MCF 10A (cell line): ENCODE results near the gene AGAP5. TPM values are rescaled to one million over a fixed set of nuclear protein-coding genes. Genes with fewer than 3 reads are reported as not detected.
"Not testable (repeated sequence)": the region's sequence is repeated elsewhere in the genome, so short reads cannot be mapped to it uniquely, and the experiment has no call there.

ENCODE experiments used
- BruUV-seq: library from RNA; stranded (reverse); fragments of 400-500 nt; replicated peaks from 2 replicates; lab custom pipeline; 2021; lab: Mats Ljungman, UMichigan
- CTCF ChIA-PET: fragments of 300-600 bp; sonication (Branson Sonifier 250); formaldehyde crosslinking; extraction: SDS; loops from one replicate; lab custom pipeline; 2021; ENCODE audit warnings: antibody characterized with exemption, inconsistent platforms; lab: Yijun Ruan, JAX
- POLR2A ChIA-PET: fragments of 300-600, 350-650 bp; sonication (Branson Sonifier 250); formaldehyde crosslinking; extraction: SDS; loops from one replicate; lab custom pipeline; 2020; ENCODE audit warnings: antibody characterized with exemption, inconsistent platforms; lab: Yijun Ruan, JAX
- DNase-seq: peaks from one replicate; pipeline ENCODE4 v3.0.0-alpha.2; 2018; ENCODE audit not compliant: unreplicated experiment
- H3K27ac Mint-ChIP-seq: one replicate; pipeline ENCODE4 v1.8.0; 2022; ENCODE audit warnings: mild to moderate bottlenecking, low read depth, mixed read lengths; ENCODE audit not compliant: unreplicated experiment
- H3K27me3 Mint-ChIP-seq: one replicate; pipeline ENCODE4 v1.8.0; 2022; ENCODE audit warnings: mixed read lengths; ENCODE audit not compliant: insufficient read depth, unreplicated experiment
- H3K36me3 Mint-ChIP-seq: one replicate; pipeline ENCODE4 v1.8.0; 2022; ENCODE audit warnings: mild to moderate bottlenecking, moderate library complexity, mixed read lengths; ENCODE audit not compliant: insufficient read depth, unreplicated experiment
- H3K4me1 Mint-ChIP-seq: one replicate; pipeline ENCODE4 v1.8.0; 2022; ENCODE audit warnings: mixed read lengths; ENCODE audit not compliant: insufficient read depth, unreplicated experiment
- H3K4me3 Mint-ChIP-seq: one replicate; pipeline ENCODE4 v1.8.0; 2022; ENCODE audit warnings: mild to moderate bottlenecking, moderate library complexity, mixed read lengths; ENCODE audit not compliant: unreplicated experiment
- H3K9me3 Mint-ChIP-seq: one replicate; pipeline ENCODE4 v1.8.0; 2022; ENCODE audit warnings: mixed read lengths; ENCODE audit not compliant: unreplicated experiment
- intact Hi-C: fragments of 100-400 bp; cut with micrococcal nuclease; formaldehyde crosslinking; loops from 2 replicates; pipeline ENCODE4 v1.14.1; 2022
- total RNA-seq: library from RNA; stranded (reverse); gene quantifications from 2 replicates; pipeline ENCODE4 v1.2.3, GENCODE V29; 2022
- TF ChIP-seq, protein P1 (sequence below): fragments of 200-600 bp; IDR thresholded peaks from one replicate; pipeline ENCODE4 v1.8.0; 2022; ENCODE audit warnings: antibody characterized with exemption, mild to moderate bottlenecking; ENCODE audit not compliant: unreplicated experiment

AGAP5 gene
- total RNA-seq, 1 experiment from 2014 or later, result 16.0 TPM

GRCh38 chr10:73731588-73732375, 33.9 kb upstream of the AGAP5 start:
- H3K4me3 Mint-ChIP-seq, result peak overlapping the region; percentile 41
- H3K27ac Mint-ChIP-seq, result peak overlapping the region; percentile 97
- peaks cover 31% of the 10 kb centered on the region for H3K36me3 Mint-ChIP-seq
- no peak for DNase-seq
- H3K9me3 Mint-ChIP-seq, result no peaks in the 10 kb centered on the region
- TF ChIP-seq, protein P1, sequence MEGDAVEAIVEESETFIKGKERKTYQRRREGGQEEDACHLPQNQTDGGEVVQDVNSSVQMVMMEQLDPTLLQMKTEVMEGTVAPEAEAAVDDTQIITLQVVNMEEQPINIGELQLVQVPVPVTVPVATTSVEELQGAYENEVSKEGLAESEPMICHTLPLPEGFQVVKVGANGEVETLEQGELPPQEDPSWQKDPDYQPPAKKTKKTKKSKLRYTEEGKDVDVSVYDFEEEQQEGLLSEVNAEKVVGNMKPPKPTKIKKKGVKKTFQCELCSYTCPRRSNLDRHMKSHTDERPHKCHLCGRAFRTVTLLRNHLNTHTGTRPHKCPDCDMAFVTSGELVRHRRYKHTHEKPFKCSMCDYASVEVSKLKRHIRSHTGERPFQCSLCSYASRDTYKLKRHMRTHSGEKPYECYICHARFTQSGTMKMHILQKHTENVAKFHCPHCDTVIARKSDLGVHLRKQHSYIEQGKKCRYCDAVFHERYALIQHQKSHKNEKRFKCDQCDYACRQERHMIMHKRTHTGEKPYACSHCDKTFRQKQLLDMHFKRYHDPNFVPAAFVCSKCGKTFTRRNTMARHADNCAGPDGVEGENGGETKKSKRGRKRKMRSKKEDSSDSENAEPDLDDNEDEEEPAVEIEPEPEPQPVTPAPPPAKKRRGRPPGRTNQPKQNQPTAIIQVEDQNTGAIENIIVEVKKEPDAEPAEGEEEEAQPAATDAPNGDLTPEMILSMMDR, result no peak
- no peaks in the 10 kb centered on the region for H3K27me3 Mint-ChIP-seq
- no TSS peak for BruUV-seq
- POLR2A ChIA-PET, result interaction anchor here (1.0 to 7.1 kb wide), 10 partner anchors 8 to 238 kb away, joined by 3 to 195 read pairs (median 12); partner anchors contain the start of genes CHCHD1, PPP3CB, SEC24C and ZSWIM8
- CTCF ChIA-PET, result interaction anchor here (0.6 to 2.0 kb wide), 4 partner anchors 11 to 100 kb away, joined by 3 to 9 read pairs (median 3); partner anchors contain the start of gene SEC24C
- intact Hi-C loops, result loop anchor here (5.0 kb wide), 1 partner anchor 41 kb away; a partner anchor contains a TSS
- peaks cover 6% of the 10 kb centered on the region for H3K4me1 Mint-ChIP-seq

DNA sequence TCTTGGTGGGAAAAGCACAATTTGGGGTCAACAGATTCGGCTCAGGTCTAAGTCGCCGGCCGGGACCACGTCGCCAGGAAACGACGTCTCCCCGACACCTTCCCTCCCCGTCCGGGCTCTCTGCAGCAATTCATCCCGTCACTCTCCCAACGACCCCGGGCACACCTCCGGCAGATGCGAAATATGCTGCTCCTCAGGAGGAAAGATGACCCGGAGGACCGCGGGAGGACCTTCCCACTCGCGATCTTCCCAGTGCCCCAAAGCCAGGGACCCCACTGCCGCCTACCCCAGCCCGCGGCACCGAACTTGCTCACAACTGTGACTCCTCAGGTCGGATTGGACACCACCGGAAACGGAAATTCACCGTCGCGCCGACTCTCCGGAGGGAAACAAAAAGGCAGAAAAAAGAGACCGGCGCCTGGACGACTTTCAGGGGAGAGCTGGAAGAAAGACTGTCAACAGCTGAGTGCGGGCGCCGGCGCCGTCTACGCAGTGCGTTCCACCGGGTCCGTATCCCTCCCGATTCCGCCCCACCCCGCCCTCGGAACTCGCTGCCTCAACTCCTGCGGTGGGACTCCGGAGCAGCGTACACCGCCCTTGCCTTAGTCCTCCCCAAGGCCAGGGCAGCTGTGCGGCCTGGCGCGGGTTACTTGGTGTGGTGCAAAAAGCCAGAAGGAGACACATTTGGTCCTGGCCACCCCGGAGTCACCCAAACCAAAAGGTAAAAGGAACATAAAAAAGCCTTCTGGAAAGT, 32.4 kb upstream of the AGAP5 start:
- DNase-seq, result peak; percentile 93
- Mint-ChIP-seq H3K27ac (peak overlapping the region; percentile 97), H3K36me3 (peaks cover 39% of the 10 kb centered on the region), H3K27me3 (no peaks in the 10 kb centered on the region), H3K4me3 (peak overlapping the region; percentile 99), H3K4me1 (peaks cover 6% of the 10 kb centered on the region), H3K9me3 (no peaks in the 10 kb centered on the region)
- intact Hi-C loops, result loop anchor here (5.0 kb wide), 1 partner anchor 42 kb away; a partner anchor contains a TSS
- ChIA-PET CTCF (interaction anchor here (0.6 to 2.0 kb wide), 5 partner anchors 9 to 107 kb away, joined by 3 to 9 read pairs (median 3); partner anchors contain the start of gene SEC24C), POLR2A (interaction anchor here (0.6 to 7.1 kb wide), 24 partner anchors 9 to 1476 kb away, joined by 3 to 195 read pairs (median 4); partner anchors contain the start of genes CHCHD1, DNAJC9, PPP3CB and SEC24C)
- no TSS peak for BruUV-seq
- TF ChIP-seq, protein P1, result no peak

- ChIA-PET POLR2A (interaction anchor here (0.6 to 7.1 kb wide), 17 partner anchors 10 to 1192 kb away, joined by 3 to 195 read pairs (median 6); partner anchors contain the start of genes CHCHD1, DNAJC9, PPP3CB and SEC24C), CTCF (interaction anchor here (0.6 to 1.2 kb wide), 2 partner anchors 9 to 107 kb away, joined by 3 read pairs; no protein-coding TSS in a partner anchor)
- peaks cover 37% of the 10 kb centered on the region for H3K36me3 Mint-ChIP-seq
- peak overlapping the region; percentile 99 for H3K4me3 Mint-ChIP-seq
- H3K27ac Mint-ChIP-seq, result peak overlapping the region; percentile 97
- intact Hi-C loops, result loop anchor here (5.0 kb wide), 1 partner anchor 43 kb away; a partner anchor contains a TSS
- not testable (repeated sequence) for H3K27me3 Mint-ChIP-seq, H3K4me1 Mint-ChIP-seq, H3K9me3 Mint-ChIP-seq
- DNase-seq, result peak; percentile 37
- BruUV-seq, result TSS peak; percentile 75
Measured at GRCh38 chr10:73729781-73730152, 31.9 kb upstream of the AGAP5 start.

GRCh38 chr10:73723516-73723915, 25.6 kb upstream of the AGAP5 start:
- Mint-ChIP-seq H3K9me3 (no peaks in the 10 kb centered on the region), H3K27me3 (no peaks in the 10 kb centered on the region), H3K4me1 (no peaks in the 10 kb centered on the region), H3K36me3 (peaks cover 66% of the 10 kb centered on the region), H3K27ac (no peak overlapping the region), H3K4me3 (no peak overlapping the region)
- intact Hi-C loops, result no loop called here
- ChIA-PET CTCF (no interaction called here), POLR2A (no interaction called here)
- BruUV-seq, result no TSS peak
- TF ChIP-seq, protein P1, result no peak
- DNase-seq, result no peak

GRCh38 chr10:73720561-73720960, 22.7 kb upstream of the AGAP5 start:
- H3K4me3 Mint-ChIP-seq, BruUV-seq, H3K27me3 Mint-ChIP-seq, H3K4me1 Mint-ChIP-seq, DNase-seq, POLR2A ChIA-PET, H3K9me3 Mint-ChIP-seq, intact Hi-C loops: not testable (repeated sequence)
- peaks cover 71% of the 10 kb centered on the region for H3K36me3 Mint-ChIP-seq
- CTCF ChIA-PET, result interaction anchor here (1.1 kb wide), 1 partner anchor 191 kb away, joined by 3 read pairs; no protein-coding TSS in a partner anchor
- H3K27ac Mint-ChIP-seq, result peak overlapping the region; percentile 16
